GM21825 (cell line): ENCODE measurements around the gene TAS2R19.
"Not testable (repeated sequence)": the region's sequence is repeated elsewhere in the genome, so short reads cannot be mapped to it uniquely, and the experiment has no call there.

Experiments
- ATAC-seq: cut with Tn5 transposase; IDR thresholded peaks from one replicate; pipeline ENCODE4 v1.9.1; 2021; ENCODE audit warnings: mild to moderate bottlenecking, moderate library complexity; ENCODE audit not compliant: unreplicated experiment

TAS2R19 gene

GRCh38 chr12:11022520-11022919 lies at the start of gene TAS2R19:
Gene TAS2R19 (minus strand): TSS chr12:11022620. CDS start chr12:11022571, 49 bp downstream.
- ATAC-seq: no peak

- ATAC-seq: no peak
Observed at GRCh38 chr12:11071414-11071813, 49.0 kb upstream of the TAS2R19 start.

- no peak for ATAC-seq
Observed at GRCh38 chr12:11070999-11071398, 48.6 kb upstream of the TAS2R19 start.

- ATAC-seq: no peak
Observed at GRCh38 chr12:11069854-11070365, 47.5 kb upstream of the TAS2R19 start.

DNA sequence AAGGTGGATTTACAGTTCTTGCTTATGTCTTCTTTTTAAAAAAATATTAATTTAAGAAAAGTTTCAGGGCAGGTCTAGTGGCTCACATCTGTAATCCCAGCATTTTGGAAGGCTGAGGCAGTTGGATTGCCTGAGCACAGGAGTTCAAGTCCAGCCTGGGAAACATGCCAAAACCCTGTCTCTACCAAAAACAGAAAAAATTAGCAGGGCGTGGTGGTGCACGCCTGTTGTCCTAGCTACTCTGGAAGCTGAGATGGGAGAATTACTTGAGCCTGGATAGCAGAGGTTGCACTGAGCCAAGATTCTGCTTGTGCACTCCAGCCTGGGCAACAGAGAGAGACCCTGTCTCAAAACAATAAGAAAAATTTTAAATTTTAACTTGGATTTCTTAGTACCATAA lies 45.1 kb upstream of the TAS2R19 start:
- ATAC-seq: no peak

- ATAC-seq: not testable (repeated sequence)
Observed at GRCh38 chr12:11062194-11062593, 39.8 kb upstream of the TAS2R19 start, which contains the start of gene TAS2R46. Gene TAS2R46 (minus strand): TSS chr12:11062294. CDS start chr12:11062294, 0 bp downstream.

GRCh38 chr12:11059784-11060183 lies 37.4 kb upstream of the TAS2R19 start:
- no peak for ATAC-seq

GRCh38 chr12:11059041-11059440 lies 36.6 kb upstream of the TAS2R19 start:
- no peak for ATAC-seq

GRCh38 chr12:11055306-11055705 lies 32.9 kb upstream of the TAS2R19 start:
- no peak for ATAC-seq

- not testable (repeated sequence) for ATAC-seq
Observed at GRCh38 chr12:11049806-11050531, 27.5 kb upstream of the TAS2R19 start.

GRCh38 chr12:11041366-11041765 lies 18.9 kb upstream of the TAS2R19 start:
- not testable (repeated sequence) for ATAC-seq

GRCh38 chr12:11040162-11040561 lies 17.7 kb upstream of the TAS2R19 start:
- ATAC-seq: no peak

DNA sequence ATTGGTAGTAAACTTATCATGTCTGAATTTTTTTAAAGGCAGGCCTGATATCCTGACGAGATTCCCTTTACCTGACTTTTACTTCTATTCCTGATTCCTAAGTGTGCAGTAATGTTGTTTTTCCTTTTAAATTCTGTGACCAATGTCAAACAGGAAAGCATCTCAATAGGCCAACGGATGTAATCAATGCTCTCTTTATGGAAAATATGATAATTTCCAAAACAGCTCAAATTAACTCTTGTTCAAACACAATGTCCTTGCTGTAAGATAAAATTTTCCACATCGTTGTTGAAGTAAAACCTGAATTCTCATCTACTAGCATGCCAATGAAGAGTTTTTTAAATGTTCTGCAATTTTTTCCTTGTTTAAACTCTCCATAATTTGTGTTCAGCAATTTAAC lies 16.8 kb upstream of the TAS2R19 start:
- no peak for ATAC-seq

DNA sequence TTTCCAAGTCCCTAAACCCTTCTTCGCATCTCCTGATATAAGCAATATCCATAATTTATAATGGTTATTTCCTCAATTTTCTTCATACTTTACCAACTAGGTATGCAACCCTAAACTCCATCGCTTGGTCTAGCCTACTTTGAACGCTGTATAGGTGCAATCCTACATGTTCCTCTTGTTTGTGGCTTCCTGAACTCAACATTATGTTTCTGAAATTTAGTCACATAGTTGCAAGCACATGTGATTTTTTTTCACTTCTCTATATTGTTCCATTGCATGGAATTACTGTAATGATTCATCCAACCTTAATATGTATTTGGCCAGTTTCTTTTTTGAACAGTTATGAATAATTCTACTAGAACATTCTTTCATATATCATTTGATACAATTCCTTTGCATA lies 11.5 kb upstream of the TAS2R19 start:
- ATAC-seq: not testable (repeated sequence)

- ATAC-seq: no peak
Observed at GRCh38 chr12:11031307-11031706, 8.9 kb upstream of the TAS2R19 start, which contains the start of gene TAS2R31. Gene TAS2R31 (minus strand): TSS chr12:11031407. CDS start chr12:11031335, 72 bp downstream.

DNA sequence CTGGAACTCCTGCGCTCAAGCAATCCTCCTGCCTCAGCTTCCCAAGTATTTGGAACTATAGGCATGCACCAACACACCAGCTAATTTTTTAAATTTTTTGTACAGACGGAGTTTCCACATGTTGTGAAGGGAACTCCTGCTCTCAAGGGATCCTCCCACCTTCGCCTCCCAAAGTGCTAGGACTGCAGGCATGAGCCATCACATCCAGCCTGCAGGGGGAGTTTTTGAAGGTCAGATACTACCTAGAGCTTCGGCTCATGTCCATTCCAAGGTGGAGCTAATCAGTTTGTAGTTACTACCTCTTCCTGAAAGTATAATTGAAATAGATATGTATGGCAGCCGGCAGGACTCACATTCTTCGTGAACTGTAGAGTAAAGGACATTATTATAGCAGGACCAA lies 3.7 kb upstream of the TAS2R19 start:
- no peak for ATAC-seq

DNA sequence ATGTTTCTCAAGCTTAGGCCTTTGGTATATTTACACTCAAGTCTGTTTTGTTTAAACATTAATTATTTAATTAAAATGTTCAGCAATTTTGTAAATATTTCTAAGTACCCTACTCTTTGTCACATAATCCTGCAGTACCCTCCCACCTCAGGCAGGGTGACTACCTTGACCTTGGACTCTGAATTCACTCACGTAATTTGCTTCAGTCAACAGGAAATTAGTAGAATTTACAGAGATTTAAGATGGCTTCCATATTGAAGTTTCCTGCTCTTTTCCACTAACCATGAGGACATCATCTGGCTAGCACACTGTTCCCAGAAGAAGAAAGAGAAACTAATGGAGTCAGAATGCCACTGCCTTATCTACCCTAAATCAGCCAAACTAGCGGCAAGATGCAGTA lies 967 bp upstream of the TAS2R19 start:
- no peak for ATAC-seq

GRCh38 chr12:11016937-11017336 lies 5.5 kb downstream of the TAS2R19 start:
- no peak for ATAC-seq

- no peak for ATAC-seq
Observed at GRCh38 chr12:11015775-11016430, 6.5 kb downstream of the TAS2R19 start.

GRCh38 chr12:11014234-11014633 lies 8.2 kb downstream of the TAS2R19 start:
- ATAC-seq: no peak

DNA sequence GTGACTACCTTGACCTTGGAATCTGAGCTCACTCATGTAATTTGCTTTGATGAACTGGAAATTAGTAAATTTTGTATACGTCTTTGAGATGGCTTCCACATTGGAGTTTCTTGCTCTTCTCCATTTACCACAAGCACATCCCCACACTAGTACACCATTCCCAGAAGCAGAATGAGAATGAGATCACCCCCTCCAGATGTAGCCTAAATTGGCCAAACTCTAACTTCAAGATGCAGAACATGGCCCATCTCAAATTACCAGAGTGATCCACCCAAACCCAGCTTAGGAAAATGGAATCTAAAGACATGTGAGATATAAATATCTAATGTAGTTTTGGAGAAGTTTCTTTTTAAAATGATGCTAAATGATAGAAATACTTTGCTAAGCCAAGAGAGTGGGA lies 14.8 kb downstream of the TAS2R19 start:
- ATAC-seq: no peak

GRCh38 chr12:10998204-10998603 lies 24.2 kb downstream of the TAS2R19 start, which contains the start of gene TAS2R20:
Gene TAS2R20 (minus strand): TSS chr12:10998304. CDS start chr12:10997875, 429 bp downstream.
- ATAC-seq: no peak
